GM23338 (cell line): ENCODE data around the gene TXNDC16.

ENCODE experiments used
- CTCF ChIP-seq, 2 experiments: fragments of 200-600 bp in 1 of 2; sonication (generic) in 1 of 2; conservative IDR thresholded peaks; 2 replicates each; pipeline versions ENCODE4 v1.5.1 to v1.6.1; 2016 to 2017; ENCODE audit warnings: antibody characterized with exemption in 2 of 2, low read depth in 2 of 2, mild to moderate bottlenecking in 2 of 2, moderate library complexity in 1 of 2
- POLR2AphosphoS5 ChIP-seq: IDR thresholded peaks from 2 replicates; pipeline ENCODE4 v1.6.1; 2016; ENCODE audit warnings: antibody characterized with exemption, low read depth
- TF ChIP-seq, protein P1 (sequence below): IDR thresholded peaks from one replicate; pipeline ENCODE4 v1.6.1; 2018; ENCODE audit warnings: antibody characterized with exemption; ENCODE audit not compliant: unreplicated experiment

- TF ChIP-seq CTCF (conservative IDR thresholded peaks at IDR 0.05; ENCODE audit: low read depth in 2 of 2) (peak in 1 of 2 experiments; percentile 52; a peak in 2 of 4 replicates), POLR2AphosphoS5 (no peak)
- TF ChIP-seq, protein P1, sequence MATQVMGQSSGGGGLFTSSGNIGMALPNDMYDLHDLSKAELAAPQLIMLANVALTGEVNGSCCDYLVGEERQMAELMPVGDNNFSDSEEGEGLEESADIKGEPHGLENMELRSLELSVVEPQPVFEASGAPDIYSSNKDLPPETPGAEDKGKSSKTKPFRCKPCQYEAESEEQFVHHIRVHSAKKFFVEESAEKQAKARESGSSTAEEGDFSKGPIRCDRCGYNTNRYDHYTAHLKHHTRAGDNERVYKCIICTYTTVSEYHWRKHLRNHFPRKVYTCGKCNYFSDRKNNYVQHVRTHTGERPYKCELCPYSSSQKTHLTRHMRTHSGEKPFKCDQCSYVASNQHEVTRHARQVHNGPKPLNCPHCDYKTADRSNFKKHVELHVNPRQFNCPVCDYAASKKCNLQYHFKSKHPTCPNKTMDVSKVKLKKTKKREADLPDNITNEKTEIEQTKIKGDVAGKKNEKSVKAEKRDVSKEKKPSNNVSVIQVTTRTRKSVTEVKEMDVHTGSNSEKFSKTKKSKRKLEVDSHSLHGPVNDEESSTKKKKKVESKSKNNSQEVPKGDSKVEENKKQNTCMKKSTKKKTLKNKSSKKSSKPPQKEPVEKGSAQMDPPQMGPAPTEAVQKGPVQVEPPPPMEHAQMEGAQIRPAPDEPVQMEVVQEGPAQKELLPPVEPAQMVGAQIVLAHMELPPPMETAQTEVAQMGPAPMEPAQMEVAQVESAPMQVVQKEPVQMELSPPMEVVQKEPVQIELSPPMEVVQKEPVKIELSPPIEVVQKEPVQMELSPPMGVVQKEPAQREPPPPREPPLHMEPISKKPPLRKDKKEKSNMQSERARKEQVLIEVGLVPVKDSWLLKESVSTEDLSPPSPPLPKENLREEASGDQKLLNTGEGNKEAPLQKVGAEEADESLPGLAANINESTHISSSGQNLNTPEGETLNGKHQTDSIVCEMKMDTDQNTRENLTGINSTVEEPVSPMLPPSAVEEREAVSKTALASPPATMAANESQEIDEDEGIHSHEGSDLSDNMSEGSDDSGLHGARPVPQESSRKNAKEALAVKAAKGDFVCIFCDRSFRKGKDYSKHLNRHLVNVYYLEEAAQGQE = no peak
Measured at GRCh38 chr14:52473557-52473956, 78.7 kb downstream of the TXNDC16 start.
